K562 (cell line): ENCODE results near the gene ZNF467. TPM values are rescaled to one million over a fixed set of nuclear protein-coding genes. Genes with fewer than 3 reads are reported as not detected.

Experiments
- ATAC-seq: fragments of 200-7000 bp; cut with Tn5 transposase; 3 replicates; pipeline ENCODE4 v1.9.1; 2020; ENCODE audit warnings: moderate library complexity
- BruUV-seq: library from RNA; stranded (reverse); fragments of 400-500 nt; replicated peaks from 2 replicates; lab custom pipeline; 2021; lab: Mats Ljungman, UMichigan
- CTCF ChIA-PET: fragments of 300-600 bp; formaldehyde crosslinking; extraction: SDS; loops from one replicate; lab custom pipeline; 2021; ENCODE audit warnings: low intra/inter-chr PET ratio; lab: Yijun Ruan, JAX
- POLR2A ChIA-PET: fragments of 300-600, 350-650 bp; sonication (Branson Sonifier 250); formaldehyde crosslinking; extraction: SDS; loops from one replicate; lab custom pipeline; 2021; ENCODE audit warnings: antibody characterized with exemption, inconsistent platforms; lab: Yijun Ruan, JAX
- DNase-seq, 4 experiments: peaks; one replicate each; pipeline versions ENCODE4 v3.0.0 to v3.0.0-alpha.2; 2011 to 2018; ENCODE audit warnings: low spot score in 3 of 4, mixed read lengths in 3 of 4; ENCODE audit errors: extremely low read depth in 1 of 4
- FAIRE-seq: peaks from 2 replicates; lab custom pipeline; 2011; peaks lifted over from hg19 to GRCh38; lab: Jason Lieb, UNC
- H2AFZ ChIP-seq: 2 replicates; pipeline ENCODE4 v1.6.0; 2011; ENCODE audit warnings: low read depth, low read length, control low read depth, inconsistent platforms
- H3K27ac ChIP-seq: fragments of 200-600 bp; 3 replicates; pipeline ENCODE4 v1.8.0; 2011; ENCODE audit warnings: low read depth, mild to moderate bottlenecking, control low read depth, inconsistent platforms, low read length, moderate library complexity, mixed read lengths; ENCODE audit errors: extremely low read depth
- H3K27me3 ChIP-seq, 2 experiments: fragments of 300-600 bp in 1 of 2; 2 replicates in 1 of 2; 3 replicates in 1 of 2; pipeline versions ENCODE4 v1.6.0 to v1.8.0; 2011; ENCODE audit warnings: inconsistent platforms in 2 of 2, low read length in 2 of 2, mild to moderate bottlenecking in 1 of 2, mixed read lengths in 1 of 2, moderate library complexity in 1 of 2; ENCODE audit not compliant: control insufficient read depth in 2 of 2, insufficient read depth in 2 of 2
- H3K36me3 ChIP-seq: fragments of 300-600 bp; 3 replicates; pipeline ENCODE4 v1.8.0; 2011; ENCODE audit warnings: mild to moderate bottlenecking, low read length, inconsistent platforms; ENCODE audit not compliant: control insufficient read depth, insufficient read depth
- H3K4me1 ChIP-seq, 2 experiments: fragments of 200-600 bp in 1 of 2; replicated peaks in 1 of 2; 2 replicates in 1 of 2; 3 replicates in 1 of 2; pipeline versions ENCODE4 v1.5.1 to v1.8.0; 2011; ENCODE audit warnings: inconsistent platforms in 2 of 2, low read length in 2 of 2, mild to moderate bottlenecking in 1 of 2, mixed read lengths in 1 of 2, moderate library complexity in 1 of 2; ENCODE audit not compliant: control insufficient read depth in 2 of 2, insufficient read depth in 2 of 2
- H3K4me2 ChIP-seq: 2 replicates; pipeline ENCODE4 v1.6.1; 2011; ENCODE audit warnings: low read length, control low read depth, inconsistent platforms, mixed read lengths; ENCODE audit not compliant: insufficient read depth
- H3K4me3 ChIP-seq: fragments of 200-600 bp; sonication (generic), shearing (Covaris generic); 2 replicates; pipeline ENCODE4 v1.5.1; 2016; ENCODE audit warnings: control low read depth, inconsistent platforms
- H3K79me2 ChIP-seq: fragments of 200-600 bp; 3 replicates; pipeline ENCODE4 v1.8.0; 2011; ENCODE audit warnings: low read length, inconsistent platforms; ENCODE audit not compliant: control insufficient read depth, insufficient read depth
- H3K9ac ChIP-seq, 2 experiments: 2 replicates each; pipeline versions ENCODE4 v1.6.0 to v1.6.1; 2011; ENCODE audit warnings: low read depth in 2 of 2, low read length in 2 of 2, control low read depth in 1 of 2, inconsistent platforms in 1 of 2, mild to moderate bottlenecking in 1 of 2, mixed read lengths in 1 of 2; ENCODE audit not compliant: insufficient read depth in 1 of 2
- H3K9me1 ChIP-seq: one replicate; pipeline ENCODE4 v1.6.0; 2011; ENCODE audit warnings: inconsistent platforms, mild to moderate bottlenecking, low read length, moderate library complexity; ENCODE audit not compliant: control insufficient read depth, insufficient read depth
- H3K9me3 ChIP-seq: replicated peaks from 2 replicates; pipeline ENCODE4 v1.5.1; 2011; ENCODE audit warnings: low read depth, low read length, inconsistent platforms; ENCODE audit not compliant: control insufficient read depth, insufficient read depth
- H4K20me1 ChIP-seq: replicated peaks from 2 replicates; pipeline ENCODE4 v1.6.1; 2011; ENCODE audit warnings: low read length, inconsistent platforms, mixed read lengths; ENCODE audit not compliant: control insufficient read depth, insufficient read depth
- ARID1B ChIP-seq: fragments of 450-650 bp; IDR thresholded peaks from 2 replicates; pipeline ENCODE4 v1.6.1; 2016; ENCODE audit warnings: antibody characterized with exemption, mild to moderate bottlenecking, inconsistent platforms
- ESRRA ChIP-seq: fragments of 450-650 bp; IDR thresholded peaks from 2 replicates; pipeline ENCODE4 v1.6.1; 2014; ENCODE audit warnings: low read depth, mild to moderate bottlenecking, moderate library complexity, borderline replicate concordance
- EWSR1 ChIP-seq: fragments of 450-650 bp; IDR thresholded peaks from 2 replicates; pipeline ENCODE4 v1.6.1; 2018; ENCODE audit warnings: borderline replicate concordance, mild to moderate bottlenecking, low read depth, moderate library complexity; ENCODE audit not compliant: partially characterized antibody
- MITF ChIP-seq: IDR thresholded peaks from 2 replicates; pipeline ENCODE4 v1.6.1; 2014; ENCODE audit warnings: antibody characterized with exemption
- NFRKB ChIP-seq: fragments of 450-650 bp; IDR thresholded peaks from 2 replicates; pipeline ENCODE4 v1.6.1; 2016; ENCODE audit warnings: low read depth
- SIN3B ChIP-seq: fragments of 450-650 bp; IDR thresholded peaks from 2 replicates; pipeline ENCODE4 v1.6.1; 2017; ENCODE audit warnings: low read depth, mild to moderate bottlenecking, moderate library complexity
- ZKSCAN1 ChIP-seq: fragments of 150-350 bp; IDR thresholded peaks from 2 replicates; pipeline ENCODE4 v1.6.1; 2016; ENCODE audit warnings: low read depth, low read length
- ZNF121 ChIP-seq: sonication (generic); formaldehyde crosslinking; conservative IDR thresholded peaks from 2 replicates; pipeline ENCODE4 v1.8.0; 2022; ENCODE audit warnings: missing genetic modification reagents
- ZNF431 ChIP-seq: sonication (generic); formaldehyde crosslinking; IDR thresholded peaks from 2 replicates; pipeline ENCODE4 v1.8.0; 2022; ENCODE audit warnings: mild to moderate bottlenecking, missing genetic modification reagents
- WGBS: fragments of 100-300 bp; shearing (Covaris generic); methylation state at CpG from one replicate; pipeline ENCODE4 v1.1.6; 2016; ENCODE audit warnings: low coverage, mixed read lengths; ENCODE audit not compliant: insufficient coverage; ENCODE audit errors: missing lambda C conversion rate; 5-methylcytosine and 5-hydroxymethylcytosine counted together
- in situ Hi-C: fragments of 300-500 bp; cut with MboI; formaldehyde crosslinking; loops from 4 replicates; pipeline ENCODE4 v1.15.0; 2018; ENCODE audit warnings: inconsistent platforms, mixed read lengths
- intact Hi-C: fragments of 100-400 bp; cut with micrococcal nuclease; formaldehyde crosslinking; loops from 2 replicates; pipeline ENCODE4 v1.14.2; 2022
- polyA plus RNA-seq, 8 experiments: library from polyadenylated mRNA; depleted of rRNA in 4 of 8; stranded (reverse) in 5 of 8; unstranded in 3 of 8; fragments of >200 nt; fragmentation: Nextera tagmentation in 2 of 8; fragmentation: Illumina TruSeq in 1 of 8; extraction: Ambion mirVana in 2 of 8; extraction: Trizol in 1 of 8; gene quantifications; 2 replicates each; pipeline versions ENCODE4 v1.2.1 to v1.2.3, GENCODE V29; 2011 to 2014; ENCODE audit warnings: inconsistent platforms in 1 of 8, missing spikeins in 1 of 8
- total RNA-seq, 7 experiments: library from RNA; depleted of rRNA in 6 of 7; stranded (reverse); fragments of >200 nt in 6 of 7; fragmentation: Illumina TruSeq in 2 of 7; extraction: Trizol in 2 of 7; gene quantifications; 2 replicates each; pipeline versions ENCODE4 v1.2.1 to v1.2.3, GENCODE V29; 2011 to 2021; ENCODE audit warnings: low replicate concordance in 1 of 7
- TF ChIP-seq, protein P1 (sequence below): fragments of 200-800 bp; sonication (Bioruptor generic); IDR thresholded peaks from 2 replicates; pipeline ENCODE4 v1.6.1; 2017; ENCODE audit warnings: missing genetic modification characterization, missing compliant biosample characterization
- TF ChIP-seq, protein P2 (sequence below): sonication (generic); formaldehyde crosslinking; IDR thresholded peaks from 2 replicates; pipeline ENCODE4 v1.8.0; 2022; ENCODE audit warnings: mild to moderate bottlenecking, missing genetic modification reagents, borderline replicate concordance
- TF ChIP-seq, protein P3 (sequence below): sonication (generic); formaldehyde crosslinking; IDR thresholded peaks from 2 replicates; pipeline ENCODE4 v1.8.0; 2022; ENCODE audit warnings: mild to moderate bottlenecking, missing genetic modification reagents
- TF ChIP-seq, protein P4 (sequence below): sonication (generic); formaldehyde crosslinking; IDR thresholded peaks from 2 replicates; pipeline ENCODE4 v1.8.0; 2022; ENCODE audit warnings: mild to moderate bottlenecking, missing genetic modification reagents

ZNF467 gene
- total and polyA plus RNA-seq, 9 of the 15 experiments (the other 6 are each of a cell fraction or from before 2014, with no cell fraction given), result 0.32 to 14.2 (median 1.7) TPM

DNA sequence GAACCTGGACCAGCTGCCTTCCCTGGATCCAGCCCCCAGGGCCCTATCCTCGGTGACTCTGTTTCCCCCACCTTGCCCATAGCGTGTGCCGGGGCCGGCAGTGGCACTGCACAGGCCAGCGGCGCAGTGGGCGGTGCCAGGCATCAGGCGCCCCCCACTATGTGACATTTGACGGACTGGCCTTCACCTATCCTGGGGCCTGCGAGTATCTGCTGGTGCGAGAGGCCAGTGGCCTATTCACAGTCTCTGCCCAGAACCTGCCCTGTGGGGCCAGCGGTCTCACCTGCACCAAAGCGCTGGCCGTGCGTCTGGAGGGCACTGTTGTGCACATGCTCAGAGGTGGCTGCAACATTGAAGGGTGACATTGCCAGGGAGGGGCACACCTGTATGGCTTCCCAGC, 12.0 kb upstream of the ZNF467 start:
- intact Hi-C loops, result no loop called here
- H3K36me3 ChIP-seq, result no peaks in the 10 kb centered on the region
- no peaks in the 10 kb centered on the region for H3K9me3 ChIP-seq
- in situ Hi-C loops, result no loop called here
- H3K27me3 ChIP-seq, result peaks cover 0 to 28% of the 10 kb centered on the region in 2 experiments; a peak in 3 of 5 replicates
- no peak overlapping the region for H2AFZ ChIP-seq
- H3K4me1 ChIP-seq, result peaks cover 4 to 78% of the 10 kb centered on the region in 2 experiments; a peak in 4 of 5 replicates
- H3K4me3 ChIP-seq, result no peak overlapping the region
- H4K20me1 ChIP-seq, result peaks cover 14% of the 10 kb centered on the region; the same call in 1 of the 2 replicates
- H3K9ac ChIP-seq, result peak overlapping the region in 1 of 2 experiments; percentile 58; a peak in 2 of 4 replicates
- no peaks in the 10 kb centered on the region for H3K9me1 ChIP-seq
- 68% methylated on average over 15 of the region's 15 CpGs for WGBS
- ATAC-seq (no peak), DNase-seq (no peak), FAIRE-seq (no peak)
- no peaks in the 10 kb centered on the region for H3K79me2 ChIP-seq
- CTCF ChIA-PET, result no interaction called here
- POLR2A ChIA-PET, result interaction anchor here (0.6 to 1.7 kb wide), 4 partner anchors 10 to 366 kb away, joined by 3 to 5 read pairs (median 4); no protein-coding TSS in a partner anchor
- H3K27ac ChIP-seq, result no peak overlapping the region
- H3K4me2 ChIP-seq, result no peak overlapping the region
- BruUV-seq, result no TSS peak
- TF ChIP-seq NFRKB (no peak), ZNF121 (CRISPR knock-in tag) (no peak), ARID1B (no peak), ZKSCAN1 (no peak), SIN3B (no peak), MITF (no peak), EWSR1 (no peak), ESRRA (no peak), ZNF431 (CRISPR knock-in tag) (no peak)
- TF ChIP-seq, protein P1, sequence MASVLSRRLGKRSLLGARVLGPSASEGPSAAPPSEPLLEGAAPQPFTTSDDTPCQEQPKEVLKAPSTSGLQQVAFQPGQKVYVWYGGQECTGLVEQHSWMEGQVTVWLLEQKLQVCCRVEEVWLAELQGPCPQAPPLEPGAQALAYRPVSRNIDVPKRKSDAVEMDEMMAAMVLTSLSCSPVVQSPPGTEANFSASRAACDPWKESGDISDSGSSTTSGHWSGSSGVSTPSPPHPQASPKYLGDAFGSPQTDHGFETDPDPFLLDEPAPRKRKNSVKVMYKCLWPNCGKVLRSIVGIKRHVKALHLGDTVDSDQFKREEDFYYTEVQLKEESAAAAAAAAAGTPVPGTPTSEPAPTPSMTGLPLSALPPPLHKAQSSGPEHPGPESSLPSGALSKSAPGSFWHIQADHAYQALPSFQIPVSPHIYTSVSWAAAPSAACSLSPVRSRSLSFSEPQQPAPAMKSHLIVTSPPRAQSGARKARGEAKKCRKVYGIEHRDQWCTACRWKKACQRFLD (CRISPR knock-in tag), result no peak
- TF ChIP-seq, protein P2, sequence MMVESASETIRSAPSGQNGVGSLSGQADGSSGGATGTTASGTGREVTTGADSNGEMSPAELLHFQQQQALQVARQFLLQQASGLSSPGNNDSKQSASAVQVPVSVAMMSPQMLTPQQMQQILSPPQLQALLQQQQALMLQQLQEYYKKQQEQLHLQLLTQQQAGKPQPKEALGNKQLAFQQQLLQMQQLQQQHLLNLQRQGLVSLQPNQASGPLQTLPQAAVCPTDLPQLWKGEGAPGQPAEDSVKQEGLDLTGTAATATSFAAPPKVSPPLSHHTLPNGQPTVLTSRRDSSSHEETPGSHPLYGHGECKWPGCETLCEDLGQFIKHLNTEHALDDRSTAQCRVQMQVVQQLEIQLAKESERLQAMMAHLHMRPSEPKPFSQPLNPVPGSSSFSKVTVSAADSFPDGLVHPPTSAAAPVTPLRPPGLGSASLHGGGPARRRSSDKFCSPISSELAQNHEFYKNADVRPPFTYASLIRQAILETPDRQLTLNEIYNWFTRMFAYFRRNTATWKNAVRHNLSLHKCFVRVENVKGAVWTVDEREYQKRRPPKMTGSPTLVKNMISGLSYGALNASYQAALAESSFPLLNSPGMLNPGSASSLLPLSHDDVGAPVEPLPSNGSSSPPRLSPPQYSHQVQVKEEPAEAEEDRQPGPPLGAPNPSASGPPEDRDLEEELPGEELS, result 0 out of 2 replicates have a peak, but pooled peaks have one; percentile 31
- TF ChIP-seq, protein P3, sequence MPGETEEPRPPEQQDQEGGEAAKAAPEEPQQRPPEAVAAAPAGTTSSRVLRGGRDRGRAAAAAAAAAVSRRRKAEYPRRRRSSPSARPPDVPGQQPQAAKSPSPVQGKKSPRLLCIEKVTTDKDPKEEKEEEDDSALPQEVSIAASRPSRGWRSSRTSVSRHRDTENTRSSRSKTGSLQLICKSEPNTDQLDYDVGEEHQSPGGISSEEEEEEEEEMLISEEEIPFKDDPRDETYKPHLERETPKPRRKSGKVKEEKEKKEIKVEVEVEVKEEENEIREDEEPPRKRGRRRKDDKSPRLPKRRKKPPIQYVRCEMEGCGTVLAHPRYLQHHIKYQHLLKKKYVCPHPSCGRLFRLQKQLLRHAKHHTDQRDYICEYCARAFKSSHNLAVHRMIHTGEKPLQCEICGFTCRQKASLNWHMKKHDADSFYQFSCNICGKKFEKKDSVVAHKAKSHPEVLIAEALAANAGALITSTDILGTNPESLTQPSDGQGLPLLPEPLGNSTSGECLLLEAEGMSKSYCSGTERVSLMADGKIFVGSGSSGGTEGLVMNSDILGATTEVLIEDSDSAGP (CRISPR knock-in tag), result no peak
- TF ChIP-seq, protein P4, sequence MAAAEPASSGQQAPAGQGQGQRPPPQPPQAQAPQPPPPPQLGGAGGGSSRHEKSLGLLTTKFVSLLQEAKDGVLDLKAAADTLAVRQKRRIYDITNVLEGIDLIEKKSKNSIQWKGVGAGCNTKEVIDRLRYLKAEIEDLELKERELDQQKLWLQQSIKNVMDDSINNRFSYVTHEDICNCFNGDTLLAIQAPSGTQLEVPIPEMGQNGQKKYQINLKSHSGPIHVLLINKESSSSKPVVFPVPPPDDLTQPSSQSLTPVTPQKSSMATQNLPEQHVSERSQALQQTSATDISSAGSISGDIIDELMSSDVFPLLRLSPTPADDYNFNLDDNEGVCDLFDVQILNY (CRISPR knock-in tag), result no peak
